Mucosa of gallbladder (tissue), 1 donor: ENCODE results near the gene KXD1. TPM values are rescaled to one million over a fixed set of nuclear protein-coding genes. Genes with fewer than 3 reads are reported as not detected.

Experiments
- DNase-seq: peaks from one replicate; pipeline ENCODE4 v3.0.0-alpha.2; 2020; ENCODE audit warnings: low spot score
- total RNA-seq: library from RNA; stranded (reverse); gene quantifications from one replicate; pipeline ENCODE4 v1.2.1, GENCODE V29; 2021
- donor health status: DM: no; HTN: no; CAD: no.

Gene KXD1
- total RNA-seq, 1 donor from 2014 or later = 70.5 TPM

- DNase-seq = no peak
These were observed 56.0 kb downstream of the KXD1 start for GRCh38 chr19:18613589-18614234.

GRCh38 chr19:18616023-18616422 is 58.4 kb downstream of the KXD1 start:
- DNase-seq = no peak

- no peak for DNase-seq
These were observed 59.9 kb downstream of the KXD1 start for GRCh38 chr19:18617562-18617961.

- DNase-seq = no peak
These were observed 60.6 kb downstream of the KXD1 start for GRCh38 chr19:18618236-18618635.

Other genes with a start within 250 kb of the KXD1 start
- gene LSM4, start 234.8 kb upstream of the KXD1 start, total RNA-seq = 92.9 TPM
- 56.6 TPM for gene PGPEP1, start 217.3 kb upstream of the KXD1 start, total RNA-seq
- 76.0 TPM for gene GDF15, start 171.7 kb upstream of the KXD1 start, total RNA-seq
- 7.8 TPM for gene LRRC25, start 160.2 kb upstream of the KXD1 start, total RNA-seq
- gene SSBP4, start 138.5 kb upstream of the KXD1 start, total RNA-seq = 68.1 TPM
- 37.1 TPM for gene ISYNA1, start 119.7 kb upstream of the KXD1 start, total RNA-seq
- 20.1 TPM for gene ELL, start 35.8 kb upstream of the KXD1 start, total RNA-seq
- gene FKBP8, start 14.3 kb upstream of the KXD1 start, total RNA-seq = 226 TPM
- gene UBA52, start 14.0 kb downstream of the KXD1 start, total RNA-seq = 878 TPM
- 93.0 TPM for gene REX1BD, start 30.9 kb downstream of the KXD1 start, total RNA-seq
- gene CRLF1, start 48.9 kb downstream of the KXD1 start, total RNA-seq = 5.8 TPM
- gene TMEM59L, start 55.0 kb downstream of the KXD1 start, total RNA-seq = 10.9 TPM
- gene KLHL26, start 79.2 kb downstream of the KXD1 start, total RNA-seq = 16.7 TPM
- gene CRTC1, start 125.8 kb downstream of the KXD1 start, total RNA-seq = 23.6 TPM
- gene COMP, start 233.4 kb downstream of the KXD1 start, total RNA-seq = 2.0 TPM